Loucy (cell line): ENCODE data around the gene INPP4B.

ENCODE experiments used
- H2AFZ ChIP-seq: fragments of 200-600 bp; sonication (generic); 2 replicates; pipeline ENCODE4 v1.6.0; 2016; ENCODE audit warnings: antibody characterized with exemption, mild to moderate bottlenecking, low read length, moderate library complexity
- H3F3A ChIP-seq: fragments of 200-600 bp; 2 replicates; pipeline ENCODE4 v1.6.0; 2016; ENCODE audit warnings: antibody characterized with exemption, low read depth, mild to moderate bottlenecking
- H3K27me3 ChIP-seq: fragments of 200-600 bp; sonication (generic); 2 replicates; pipeline ENCODE4 v1.6.1; 2014; ENCODE audit warnings: low read length, mild to moderate bottlenecking; ENCODE audit not compliant: insufficient read depth, poor library complexity, severe bottlenecking
- H3K36me3 ChIP-seq: fragments of 200-600 bp; sonication (generic); 2 replicates; pipeline ENCODE4 v1.6.1; 2016; ENCODE audit warnings: low read length; ENCODE audit not compliant: insufficient read depth
- H3K4me1 ChIP-seq: fragments of 200-600 bp; sonication (generic); 2 replicates; pipeline ENCODE4 v1.5.1; 2014; ENCODE audit warnings: low read length, mild to moderate bottlenecking; ENCODE audit not compliant: insufficient read depth, poor library complexity, severe bottlenecking
- H3K4me2 ChIP-seq: fragments of 200-600 bp; sonication (generic); 2 replicates; pipeline ENCODE4 v1.6.0; 2014; ENCODE audit warnings: antibody characterized with exemption, low read length, low read depth, mild to moderate bottlenecking; ENCODE audit not compliant: poor library complexity, severe bottlenecking
- H3K4me3 ChIP-seq: fragments of 200-600 bp; sonication (generic); 2 replicates; pipeline ENCODE4 v1.5.1; 2014; ENCODE audit warnings: low read length, mild to moderate bottlenecking, mixed read lengths; ENCODE audit not compliant: poor library complexity, severe bottlenecking
- H3K79me2 ChIP-seq: fragments of 200-600 bp; sonication (generic); 2 replicates; pipeline ENCODE4 v1.6.1; 2014; ENCODE audit warnings: low read length; ENCODE audit not compliant: insufficient read depth
- H3K9ac ChIP-seq: fragments of 200-600 bp; sonication (generic); 2 replicates; pipeline ENCODE4 v1.6.0; 2014; ENCODE audit warnings: mild to moderate bottlenecking, low read depth, low read length, moderate library complexity; ENCODE audit not compliant: poor library complexity, severe bottlenecking
- H3K9me2 ChIP-seq: fragments of 200-600 bp; sonication (generic); replicated peaks from 2 replicates; pipeline ENCODE4 v1.6.1; 2016; ENCODE audit warnings: low read depth, low read length, mixed read lengths
- H3K9me3 ChIP-seq: fragments of 200-600 bp; sonication (generic); 2 replicates; pipeline ENCODE4 v1.6.1; 2014; ENCODE audit warnings: mild to moderate bottlenecking, antibody characterized with exemption, low read length, low read depth; ENCODE audit not compliant: insufficient read depth
- H4K20me1 ChIP-seq: fragments of 200-600 bp; sonication (generic); 2 replicates; pipeline ENCODE4 v1.6.0; 2014; ENCODE audit warnings: antibody characterized with exemption, low read length, mild to moderate bottlenecking; ENCODE audit not compliant: insufficient read depth, poor library complexity, severe bottlenecking
- CTCF ChIP-seq: fragments of 200-600 bp; sonication (generic); conservative IDR thresholded peaks from 2 replicates; pipeline ENCODE4 v1.5.1; 2014; ENCODE audit warnings: mild to moderate bottlenecking, antibody characterized with exemption, low read length
- EZH2phosphoT487 ChIP-seq: fragments of 200-600 bp; IDR thresholded peaks from 2 replicates; pipeline ENCODE4 v1.6.1; 2018; ENCODE audit warnings: antibody characterized with exemption, mild to moderate bottlenecking, moderate library complexity, borderline replicate concordance

The INPP4B gene

GRCh38 chr4:142201041-142201440 lies 645.1 kb downstream of the INPP4B start:
- Histone ChIP-seq H3K9ac (no peak overlapping the region), H3F3A (no peaks in the 10 kb centered on the region), H3K9me3 (no peaks in the 10 kb centered on the region), H2AFZ (no peak overlapping the region), H3K79me2 (no peaks in the 10 kb centered on the region), H3K9me2 (no peaks in the 10 kb centered on the region), H3K36me3 (peaks cover 19% of the 10 kb centered on the region; the same call in 1 of the 2 replicates), H3K4me2 (no peak overlapping the region), H4K20me1 (no peaks in the 10 kb centered on the region), H3K4me3 (no peak overlapping the region), H3K4me1 (no peaks in the 10 kb centered on the region), H3K27me3 (no peaks in the 10 kb centered on the region)
- TF ChIP-seq EZH2phosphoT487 (no peak), CTCF (no peak)

- no peak overlapping the region for H3K4me2 ChIP-seq
- H3K4me3 ChIP-seq = no peak overlapping the region
- no peak overlapping the region for H2AFZ ChIP-seq
- H3F3A ChIP-seq = no peaks in the 10 kb centered on the region
- no peak for TF ChIP-seq EZH2phosphoT487
- no peaks in the 10 kb centered on the region for H3K27me3 ChIP-seq
- H3K36me3 ChIP-seq = peaks cover 30% of the 10 kb centered on the region
- H3K9me3 ChIP-seq = no peaks in the 10 kb centered on the region
- no peaks in the 10 kb centered on the region for H3K9me2 ChIP-seq
- H3K9ac ChIP-seq = no peak overlapping the region
- H3K79me2 ChIP-seq = no peaks in the 10 kb centered on the region
- H3K4me1 ChIP-seq = no peaks in the 10 kb centered on the region
- no peaks in the 10 kb centered on the region for H4K20me1 ChIP-seq
These were observed 651.2 kb downstream of the INPP4B start for GRCh38 chr4:142194905-142195304.

GRCh38 chr4:142191901-142192300 lies 654.2 kb downstream of the INPP4B start:
- Histone ChIP-seq H3K36me3 (peaks cover 23% of the 10 kb centered on the region), H3K9ac (no peak overlapping the region), H3K9me2 (no peaks in the 10 kb centered on the region), H3K9me3 (no peaks in the 10 kb centered on the region), H3K4me3 (no peak overlapping the region), H3K27me3 (no peaks in the 10 kb centered on the region), H3K4me2 (no peak overlapping the region), H4K20me1 (no peaks in the 10 kb centered on the region), H3F3A (no peaks in the 10 kb centered on the region), H3K79me2 (no peaks in the 10 kb centered on the region), H2AFZ (no peak overlapping the region), H3K4me1 (no peaks in the 10 kb centered on the region)
- TF ChIP-seq EZH2phosphoT487 = no peak
- TF ChIP-seq CTCF = no peak

- no peak overlapping the region for H3K4me2 ChIP-seq
- no peaks in the 10 kb centered on the region for H3K79me2 ChIP-seq
- no peak overlapping the region for H3K4me3 ChIP-seq
- H3K9me2 ChIP-seq = no peaks in the 10 kb centered on the region
- no peak overlapping the region for H2AFZ ChIP-seq
- peaks cover 23% of the 10 kb centered on the region; the same call in 1 of the 2 replicates for H3K36me3 ChIP-seq
- H3K9ac ChIP-seq = no peak overlapping the region
- TF ChIP-seq EZH2phosphoT487 (no peak), CTCF (no peak)
- H3F3A ChIP-seq = no peaks in the 10 kb centered on the region
- H3K4me1 ChIP-seq = no peaks in the 10 kb centered on the region
- H3K9me3 ChIP-seq = no peaks in the 10 kb centered on the region
- H4K20me1 ChIP-seq = no peaks in the 10 kb centered on the region
- no peaks in the 10 kb centered on the region for H3K27me3 ChIP-seq
These were observed 665.1 kb downstream of the INPP4B start for GRCh38 chr4:142181021-142181420.
